IMR-90 (cell line): ENCODE data around the gene PRKCH.

ENCODE experiments used
- CEBPB ChIP-seq: IDR thresholded peaks from 2 replicates; pipeline ENCODE4 v1.6.1; 2012; ENCODE audit warnings: low read depth, low read length, improper control_type of control experiment
- CTCF ChIP-seq: conservative IDR thresholded peaks from 2 replicates; pipeline ENCODE4 v1.5.1; 2012; ENCODE audit warnings: mild to moderate bottlenecking, low read depth, low read length, improper control_type of control experiment
- FOS ChIP-seq: fragments of 150-350 bp; IDR thresholded peaks from 2 replicates; pipeline ENCODE4 v1.6.1; 2016; ENCODE audit warnings: low read depth, low read length
- MXI1 ChIP-seq: IDR thresholded peaks from 2 replicates; pipeline ENCODE4 v1.6.1; 2012; ENCODE audit warnings: low read depth, mild to moderate bottlenecking, low read length, moderate library complexity, borderline replicate concordance
- NFE2L2 ChIP-seq: fragments of 150-350 bp; IDR thresholded peaks from 2 replicates; pipeline ENCODE4 v1.6.1; 2016; ENCODE audit warnings: low read depth, mild to moderate bottlenecking, low read length
- POLR2A ChIP-seq: IDR thresholded peaks from 2 replicates; pipeline ENCODE4 v1.6.1; 2012; ENCODE audit warnings: mild to moderate bottlenecking, low read depth, low read length
- RAD21 ChIP-seq: IDR thresholded peaks from 2 replicates; pipeline ENCODE4 v1.6.1; 2012; ENCODE audit warnings: low read length, improper control_type of control experiment
- RFX5 ChIP-seq: IDR thresholded peaks from 2 replicates; pipeline ENCODE4 v1.8.0; 2012; ENCODE audit warnings: low read depth, mild to moderate bottlenecking, low read length, moderate library complexity
- SMC3 ChIP-seq: fragments of 150-350 bp; IDR thresholded peaks from 2 replicates; pipeline ENCODE4 v1.6.1; 2016; ENCODE audit warnings: low read depth, mild to moderate bottlenecking, antibody characterized with exemption, low read length, moderate library complexity
- USF2 ChIP-seq: fragments of 150-350 bp; IDR thresholded peaks from 2 replicates; pipeline ENCODE4 v1.6.1; 2017; ENCODE audit warnings: mild to moderate bottlenecking, antibody characterized with exemption, low read length, low read depth
- TF ChIP-seq, protein P1 (sequence below): fragments of 150-350 bp; IDR thresholded peaks from 2 replicates; pipeline ENCODE4 v1.6.1; 2016; ENCODE audit warnings: low read depth, mild to moderate bottlenecking, low read length, moderate library complexity, borderline replicate concordance

GRCh38 chr14:61466249-61466904 lies 145.0 kb downstream of the PRKCH start:
- TF ChIP-seq RFX5 (no peak), CTCF (no peak), NFE2L2 (no peak), CEBPB (peak; percentile 96), SMC3 (peak; percentile 27; the same call in 1 of the 2 replicates), POLR2A (no peak), MXI1 (no peak), USF2 (no peak), FOS (peak; percentile 94), RAD21 (peak; percentile 35; the same call in 1 of the 2 replicates)
- TF ChIP-seq, protein P1, sequence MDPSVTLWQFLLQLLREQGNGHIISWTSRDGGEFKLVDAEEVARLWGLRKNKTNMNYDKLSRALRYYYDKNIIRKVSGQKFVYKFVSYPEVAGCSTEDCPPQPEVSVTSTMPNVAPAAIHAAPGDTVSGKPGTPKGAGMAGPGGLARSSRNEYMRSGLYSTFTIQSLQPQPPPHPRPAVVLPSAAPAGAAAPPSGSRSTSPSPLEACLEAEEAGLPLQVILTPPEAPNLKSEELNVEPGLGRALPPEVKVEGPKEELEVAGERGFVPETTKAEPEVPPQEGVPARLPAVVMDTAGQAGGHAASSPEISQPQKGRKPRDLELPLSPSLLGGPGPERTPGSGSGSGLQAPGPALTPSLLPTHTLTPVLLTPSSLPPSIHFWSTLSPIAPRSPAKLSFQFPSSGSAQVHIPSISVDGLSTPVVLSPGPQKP = no peak
